ENCODE data around the gene MYBL2. TPM values are rescaled to one million over a fixed set of nuclear protein-coding genes. Genes with fewer than 3 reads are reported as not detected.

MYBL2 gene
- total and polyA plus RNA-seq, 2 experiments from 2014 or later: 6.1 to 11.7 TPM

DNA sequence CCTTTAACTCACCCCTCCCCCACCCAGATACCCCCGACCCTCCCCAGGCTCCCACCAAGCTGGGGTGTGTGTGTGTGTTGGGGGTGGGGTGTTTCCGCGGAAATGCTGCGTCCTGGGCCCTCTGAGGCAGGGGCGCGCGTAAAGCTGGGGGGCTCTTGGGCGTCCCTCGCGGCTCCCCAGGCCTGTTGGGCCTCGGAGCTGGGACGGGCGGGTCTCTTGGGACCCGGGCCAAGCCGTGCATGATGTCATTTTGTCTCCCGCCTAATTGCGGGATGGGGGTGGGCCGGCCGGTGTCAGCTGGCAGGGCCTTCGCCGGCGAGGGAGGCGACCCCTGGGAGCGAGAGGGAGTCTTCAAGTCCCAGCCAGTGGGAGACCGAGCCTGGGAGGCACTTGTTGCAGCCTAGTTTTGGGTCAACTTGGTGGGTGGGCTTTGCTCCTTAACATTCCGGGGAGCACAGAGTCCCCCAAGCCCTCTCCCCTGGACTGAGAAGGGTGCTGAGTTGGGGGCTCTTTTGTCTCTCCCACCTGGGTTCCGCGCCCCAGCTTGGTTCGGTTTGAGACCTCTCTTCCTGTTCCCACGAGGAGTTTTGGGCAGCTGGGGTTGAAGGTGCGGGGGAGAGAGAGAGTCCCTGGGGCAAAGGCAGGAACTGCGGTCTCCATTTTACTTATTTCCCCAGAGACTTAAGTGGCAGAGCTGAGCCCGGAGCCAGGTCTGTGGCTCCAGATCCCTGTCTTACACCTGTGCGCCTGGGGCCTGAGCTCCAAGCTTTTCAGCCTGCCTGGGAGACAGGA lies 623 bp downstream of the MYBL2 start:
- DNase-seq: peak; percentile 35
- H4K20me1 ChIP-seq (ENCODE audit: insufficient read depth): no peaks in the 10 kb centered on the region
- H2AFZ ChIP-seq: peak overlapping the region; percentile 65
- H3K9me2 ChIP-seq (ENCODE audit: insufficient read depth): no peaks in the 10 kb centered on the region
- H3K9ac ChIP-seq: peak overlapping the region; percentile 61
- in situ Hi-C loops (cut with MboI): no loop called here
- peaks cover 5% of the 10 kb centered on the region; the same call in 1 of the 2 replicates for H3F3A ChIP-seq (ENCODE audit: insufficient read depth)
- peak overlapping the region; percentile 62 for H3K4me2 ChIP-seq (ENCODE audit: unreplicated experiment)
- no peaks in the 10 kb centered on the region for H3K9me3 ChIP-seq (ENCODE audit: low read depth)
- no peaks in the 10 kb centered on the region for H3K27me3 ChIP-seq (replicated peaks; ENCODE audit: insufficient read depth)
- TF ChIP-seq EZH2phosphoT487 (IDR thresholded peaks at IDR 0.05; ENCODE audit: insufficient read depth, low read depth) (no peak), EZH2 (IDR thresholded peaks at IDR 0.05; ENCODE audit: insufficient read depth, poor library complexity, severe bottlenecking) (no peak)
- H3K36me3 ChIP-seq (ENCODE audit: low read depth): no peaks in the 10 kb centered on the region
- H3K79me2 ChIP-seq (ENCODE audit: insufficient read depth): no peaks in the 10 kb centered on the region
- no peak overlapping the region for H3K27ac ChIP-seq
- H3K4me3 ChIP-seq: peak overlapping the region; percentile 59
- peaks cover 6% of the 10 kb centered on the region; the same call in 1 of the 2 replicates for H3K4me1 ChIP-seq (ENCODE audit: insufficient read depth)
- 9 to 11% methylated on average over 28 to 32 of the region's 34 CpGs for WGBS, 2 experiments (ENCODE audit: low coverage in 1 of 2, low lambda C conversion rate in 2 of 2, missing lambda C conversion rate in 2 of 2)

DNA sequence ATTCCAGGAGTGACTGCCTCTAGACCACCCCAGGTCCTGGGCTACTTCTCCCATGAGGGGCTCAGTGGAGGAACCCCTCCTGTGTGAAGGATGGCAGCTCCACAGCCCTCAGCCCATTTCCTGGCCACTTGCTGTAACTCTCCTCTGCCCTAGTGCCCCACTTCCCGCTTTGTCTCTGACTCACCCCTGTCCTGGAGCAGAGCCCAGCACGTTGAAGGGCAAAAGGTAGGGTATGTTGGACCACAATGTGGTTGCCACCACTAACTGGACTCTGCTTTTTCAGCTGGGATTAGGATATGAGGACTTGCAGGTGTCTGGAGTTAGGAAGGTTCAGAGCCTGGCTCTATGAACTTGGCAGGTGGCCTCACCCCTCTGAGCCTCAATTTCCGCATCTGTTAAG lies 2.4 kb downstream of the MYBL2 start:
- peaks cover under 1% of the 10 kb centered on the region; the same call in 1 of the 2 replicates for H3F3A ChIP-seq (ENCODE audit: insufficient read depth)
- no peaks in the 10 kb centered on the region for H4K20me1 ChIP-seq (ENCODE audit: insufficient read depth)
- no peak overlapping the region for H3K9ac ChIP-seq
- H3K4me2 ChIP-seq (ENCODE audit: unreplicated experiment): no peak overlapping the region
- no peak for TF ChIP-seq EZH2 (IDR thresholded peaks at IDR 0.05; ENCODE audit: insufficient read depth, poor library complexity, severe bottlenecking)
- no peak for TF ChIP-seq EZH2phosphoT487 (IDR thresholded peaks at IDR 0.05; ENCODE audit: insufficient read depth, low read depth)
- no peaks in the 10 kb centered on the region for H3K27me3 ChIP-seq (replicated peaks; ENCODE audit: insufficient read depth)
- in situ Hi-C loops (cut with MboI): no loop called here
- no peaks in the 10 kb centered on the region for H3K9me3 ChIP-seq (ENCODE audit: low read depth)
- no peak overlapping the region for H2AFZ ChIP-seq
- no peak overlapping the region for H3K4me3 ChIP-seq
- H3K27ac ChIP-seq: no peak overlapping the region
- DNase-seq: peak; percentile 32
- no peaks in the 10 kb centered on the region for H3K79me2 ChIP-seq (ENCODE audit: insufficient read depth)
- H3K4me1 ChIP-seq (ENCODE audit: insufficient read depth): peaks cover 6% of the 10 kb centered on the region; the same call in 1 of the 2 replicates
- H3K36me3 ChIP-seq (ENCODE audit: low read depth): no peaks in the 10 kb centered on the region
- 67 to 75% methylated on average over 3 of the region's 3 CpGs for WGBS, 2 experiments (ENCODE audit: low coverage in 1 of 2, low lambda C conversion rate in 2 of 2, missing lambda C conversion rate in 2 of 2)
- H3K9me2 ChIP-seq (ENCODE audit: insufficient read depth): no peaks in the 10 kb centered on the region

DNA sequence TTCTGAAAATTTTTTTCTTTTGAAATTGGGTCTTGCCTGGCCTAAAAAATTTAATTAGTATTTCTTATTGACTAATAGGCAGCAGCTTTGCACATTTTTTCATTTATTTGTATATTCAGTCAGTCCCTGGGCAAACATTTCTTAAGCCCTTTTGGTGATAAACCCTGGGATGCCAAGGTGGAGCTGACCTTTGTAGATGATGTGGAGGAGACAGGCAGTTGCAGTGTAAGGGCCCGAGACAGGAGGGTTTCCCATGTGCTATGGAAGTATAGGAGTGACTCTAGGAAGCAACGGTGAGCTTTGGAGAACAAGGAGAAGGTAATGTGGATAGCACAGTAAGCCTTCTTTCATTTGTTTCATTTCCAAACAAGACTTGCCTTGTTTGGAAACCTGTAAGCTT lies 3.5 kb downstream of the MYBL2 start:
- no peaks in the 10 kb centered on the region for H3K9me2 ChIP-seq (ENCODE audit: insufficient read depth)
- no peak overlapping the region for H2AFZ ChIP-seq
- H3K36me3 ChIP-seq (ENCODE audit: low read depth): no peaks in the 10 kb centered on the region
- no peak for DNase-seq
- H3F3A ChIP-seq (ENCODE audit: insufficient read depth): no peaks in the 10 kb centered on the region
- no peak overlapping the region for H3K4me3 ChIP-seq
- TF ChIP-seq EZH2phosphoT487 (IDR thresholded peaks at IDR 0.05; ENCODE audit: insufficient read depth, low read depth): no peak
- no peak for TF ChIP-seq EZH2 (IDR thresholded peaks at IDR 0.05; ENCODE audit: insufficient read depth, poor library complexity, severe bottlenecking)
- H3K9me3 ChIP-seq (ENCODE audit: low read depth): no peaks in the 10 kb centered on the region
- 93 to 94% methylated on average over 2 of the region's 2 CpGs for WGBS, 2 experiments (ENCODE audit: low coverage in 1 of 2, low lambda C conversion rate in 2 of 2, missing lambda C conversion rate in 2 of 2)
- H3K9ac ChIP-seq: no peak overlapping the region
- no peaks in the 10 kb centered on the region for H3K79me2 ChIP-seq (ENCODE audit: insufficient read depth)
- H3K4me1 ChIP-seq (ENCODE audit: insufficient read depth): peaks cover 6% of the 10 kb centered on the region; the same call in 1 of the 2 replicates
- H3K4me2 ChIP-seq (ENCODE audit: unreplicated experiment): no peak overlapping the region
- no peaks in the 10 kb centered on the region for H4K20me1 ChIP-seq (ENCODE audit: insufficient read depth)
- H3K27ac ChIP-seq: no peak overlapping the region
- no peaks in the 10 kb centered on the region for H3K27me3 ChIP-seq (replicated peaks; ENCODE audit: insufficient read depth)
- in situ Hi-C loops (cut with MboI): no loop called here

DNA sequence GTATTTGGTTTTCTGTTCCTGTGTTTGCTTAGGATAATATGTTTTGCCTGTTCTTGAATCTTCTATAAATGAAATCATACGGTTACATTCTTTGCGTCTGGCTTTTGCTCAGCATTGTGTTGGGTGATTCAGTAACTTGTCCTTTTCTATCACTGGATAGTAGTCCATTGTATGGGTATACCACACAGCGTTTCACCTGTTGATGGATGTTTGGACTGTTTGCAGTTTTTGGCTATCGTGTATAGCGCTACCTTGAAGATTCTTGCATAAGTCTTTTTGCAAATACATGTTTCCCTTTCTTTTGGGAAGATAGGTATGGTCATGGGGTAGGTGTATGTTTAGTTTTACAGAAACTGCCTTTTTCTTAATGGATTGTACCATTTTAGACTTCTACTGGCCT lies 9.5 kb downstream of the MYBL2 start:
- H3K36me3 ChIP-seq (ENCODE audit: low read depth): no peaks in the 10 kb centered on the region

More for the DNA sequence above, 9.5 kb downstream of the MYBL2 start:
- no peak overlapping the region for H3K4me2 ChIP-seq (ENCODE audit: unreplicated experiment)
- no peaks in the 10 kb centered on the region for H3K4me1 ChIP-seq (ENCODE audit: insufficient read depth)
- DNase-seq: no peak
- H3F3A ChIP-seq (ENCODE audit: insufficient read depth): no peaks in the 10 kb centered on the region
- no peaks in the 10 kb centered on the region for H3K79me2 ChIP-seq (ENCODE audit: insufficient read depth)
- no peaks in the 10 kb centered on the region for H3K9me2 ChIP-seq (ENCODE audit: insufficient read depth)
- no peak overlapping the region for H3K27ac ChIP-seq
- H3K9me3 ChIP-seq (ENCODE audit: low read depth): no peaks in the 10 kb centered on the region
- no peak overlapping the region for H3K9ac ChIP-seq
- 84 to 91% methylated on average over 5 of the region's 5 CpGs for WGBS, 2 experiments (ENCODE audit: low coverage in 1 of 2, low lambda C conversion rate in 2 of 2, missing lambda C conversion rate in 2 of 2)
- in situ Hi-C loops (cut with MboI): no loop called here
- no peak overlapping the region for H3K4me3 ChIP-seq
- TF ChIP-seq EZH2phosphoT487 (IDR thresholded peaks at IDR 0.05; ENCODE audit: insufficient read depth, low read depth) (no peak), EZH2 (IDR thresholded peaks at IDR 0.05; ENCODE audit: insufficient read depth, poor library complexity, severe bottlenecking) (no peak)
- H4K20me1 ChIP-seq (ENCODE audit: insufficient read depth): no peaks in the 10 kb centered on the region
- no peaks in the 10 kb centered on the region for H3K27me3 ChIP-seq (replicated peaks; ENCODE audit: insufficient read depth)
- H2AFZ ChIP-seq: no peak overlapping the region

All from GM23248 (cell line).